Left kidney (tissue), 8 donors: Measurements from ENCODE around the gene LCE3A. TPM values are rescaled to one million over a fixed set of nuclear protein-coding genes. Genes with fewer than 3 reads are reported as not detected.
A peak's percentile ranks its signal among the peaks of the same experiment; 100 is the strongest.
"Not testable (repeated sequence)": the region's sequence is repeated elsewhere in the genome, so short reads cannot be mapped to it uniquely, and the experiment has no call there.

Experiments
- DNase-seq: peaks from one replicate; pipeline ENCODE4 v3.0.0-alpha.2; 2013
- long read RNA-seq, 8 donors: transcript quantifications; one replicate each; lab custom pipeline, GENCODE V29; 2026
- polyA plus RNA-seq: library from polyadenylated mRNA; unstranded; fragments of 120-200 nt; gene quantifications from one replicate; pipeline ENCODE4 v1.2.1, GENCODE V29; 2013; ENCODE audit not compliant: insufficient read length

The LCE3A gene, protein sequence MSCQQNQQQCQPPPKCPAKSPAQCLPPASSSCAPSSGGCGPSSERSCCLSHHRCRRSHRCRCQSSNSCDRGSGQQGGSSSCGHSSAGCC
- polyA plus RNA-seq, result not detected
- long read RNA-seq, donor 1, result 0 reads
- long read RNA-seq, donor 2, result 0 reads
- long read RNA-seq, donor 3, result 0 reads
- long read RNA-seq, donor 4, result 0 reads
- long read RNA-seq, donor 5, result 0 reads
- long read RNA-seq, donor 6, result 0 reads
- long read RNA-seq, donor 7, result 0 reads
- long read RNA-seq, donor 8, result 0 reads

DNA sequence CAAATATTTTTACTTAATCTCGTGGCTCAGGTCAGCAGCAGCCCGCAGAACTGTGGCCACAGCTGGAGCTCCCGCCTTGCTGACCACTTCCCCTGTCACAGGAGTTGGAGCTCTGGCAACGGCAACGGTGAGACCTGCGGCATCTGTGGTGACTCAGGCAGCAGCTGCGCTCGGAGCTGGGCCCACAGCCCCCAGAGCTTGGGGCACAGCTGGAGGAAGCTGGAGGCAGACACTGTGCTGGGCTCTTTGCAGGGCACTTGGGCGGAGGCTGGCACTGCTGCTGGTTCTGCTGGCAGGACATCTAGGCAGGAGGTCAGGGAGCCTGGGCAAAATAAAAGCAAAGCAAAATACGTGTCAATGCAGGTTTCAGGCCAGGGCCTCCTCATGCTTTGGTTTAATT lies at the start of gene LCE3A:
Gene LCE3A (minus strand): TSS at position 301 of the 400 bp plus-strand sequence. CDS start 0 bp downstream, at position 301.
- DNase-seq, result no peak

DNA sequence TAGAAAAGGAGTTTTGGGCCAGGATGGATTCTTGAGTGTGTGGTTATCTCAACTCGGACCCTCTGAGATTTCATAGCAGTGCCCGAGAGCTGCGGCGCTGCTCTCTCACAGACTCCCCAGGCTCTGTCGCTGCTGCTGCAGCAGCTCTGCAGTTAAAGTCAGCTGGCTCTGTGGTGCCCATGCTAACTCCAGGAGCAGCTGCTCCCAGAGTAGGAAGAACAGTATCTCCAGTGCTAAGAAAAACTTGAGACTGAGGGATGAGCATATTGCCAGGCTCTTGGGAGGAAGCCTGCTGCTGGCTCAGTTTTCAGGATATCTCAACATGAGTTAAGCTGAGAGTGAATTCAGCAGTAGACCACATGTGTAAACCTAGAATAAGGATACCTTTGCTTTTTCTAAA lies 44.7 kb upstream of the LCE3A start:
- no peak for DNase-seq

- not testable (repeated sequence) for DNase-seq
These were observed 43.3 kb upstream of the LCE3A start for GRCh38 chr1:152666171-152666570.

DNA sequence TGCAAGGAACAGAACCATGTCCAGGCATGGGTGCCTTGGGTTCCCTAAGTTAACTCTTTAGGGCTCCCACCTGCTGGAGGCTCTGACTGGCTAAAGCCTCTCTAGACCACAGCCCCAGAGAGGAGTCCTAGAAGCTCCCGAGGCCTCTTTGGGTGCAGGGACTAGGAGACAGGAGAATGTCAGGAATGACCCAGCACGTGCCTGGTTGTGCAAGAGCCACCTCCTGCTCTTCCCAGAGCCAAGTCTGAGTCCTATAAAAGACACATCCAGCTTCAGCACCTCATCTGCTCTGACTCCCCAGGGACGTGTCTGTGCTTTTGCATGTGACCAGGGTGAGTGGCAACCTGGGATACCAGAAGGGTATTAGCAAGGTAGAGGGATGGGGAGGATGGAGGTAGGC lies 40.2 kb upstream of the LCE3A start, which contains the start of gene LCE2D:
Gene LCE2D (plus strand): TSS at position 283 of the 400 bp plus-strand sequence. CDS start 726 bp downstream, outside the sequence.
- no peak for DNase-seq

- DNase-seq, result no peak
These were observed 35.7 kb upstream of the LCE3A start for GRCh38 chr1:152658649-152659048.

DNA sequence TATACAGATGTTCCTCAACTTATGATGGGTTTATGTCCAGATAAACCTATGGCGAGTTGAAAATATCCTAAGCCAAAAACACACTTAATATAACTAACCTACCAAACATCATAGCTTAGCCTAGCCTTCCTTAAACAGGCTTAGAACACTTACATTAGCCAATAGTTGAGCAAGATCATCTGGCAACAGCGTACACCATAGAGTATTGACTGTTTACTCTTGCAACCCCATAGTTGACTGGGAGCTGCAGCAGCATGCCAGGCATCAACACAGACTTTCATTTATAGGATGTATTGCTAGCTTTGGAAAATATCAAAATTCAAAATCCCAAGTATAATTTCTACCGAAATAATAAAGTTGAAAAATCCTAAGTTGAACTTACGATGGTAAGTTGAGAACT lies 34.8 kb upstream of the LCE3A start:
- no peak for DNase-seq

GRCh38 chr1:152656459-152656858 lies 33.6 kb upstream of the LCE3A start:
- no peak for DNase-seq

DNA sequence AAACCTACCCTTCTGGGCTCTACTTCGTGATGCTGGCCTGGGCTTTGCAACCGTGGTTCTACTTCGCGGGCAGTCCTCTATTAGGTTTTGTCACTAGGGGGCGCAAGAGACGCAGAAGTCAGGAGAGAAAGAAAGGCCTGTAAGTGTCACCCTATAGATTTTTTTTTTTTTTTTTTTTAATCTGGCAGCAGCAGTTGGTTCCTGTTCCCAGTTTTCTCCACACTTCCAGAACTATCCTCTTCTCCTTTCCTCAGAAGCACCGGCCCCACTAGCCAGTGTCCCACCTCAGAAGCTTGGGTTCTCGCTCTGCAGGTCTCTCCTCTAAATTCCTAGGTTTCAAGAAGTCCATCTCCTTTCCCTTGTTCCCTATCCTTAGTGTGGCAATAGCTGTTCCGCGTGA lies 31.2 kb upstream of the LCE3A start:
- DNase-seq, result peak; percentile 59

GRCh38 chr1:152646656-152647055 lies 23.8 kb upstream of the LCE3A start:
- no peak for DNase-seq

GRCh38 chr1:152645146-152645545 lies 22.2 kb upstream of the LCE3A start:
- DNase-seq, result no peak

- no peak for DNase-seq
These were observed 21.0 kb upstream of the LCE3A start for GRCh38 chr1:152643945-152644344.

- no peak for DNase-seq
These were observed 17.4 kb upstream of the LCE3A start for GRCh38 chr1:152640351-152640750.

- no peak for DNase-seq
These were observed 7.7 kb upstream of the LCE3A start for GRCh38 chr1:152630596-152630995.

DNA sequence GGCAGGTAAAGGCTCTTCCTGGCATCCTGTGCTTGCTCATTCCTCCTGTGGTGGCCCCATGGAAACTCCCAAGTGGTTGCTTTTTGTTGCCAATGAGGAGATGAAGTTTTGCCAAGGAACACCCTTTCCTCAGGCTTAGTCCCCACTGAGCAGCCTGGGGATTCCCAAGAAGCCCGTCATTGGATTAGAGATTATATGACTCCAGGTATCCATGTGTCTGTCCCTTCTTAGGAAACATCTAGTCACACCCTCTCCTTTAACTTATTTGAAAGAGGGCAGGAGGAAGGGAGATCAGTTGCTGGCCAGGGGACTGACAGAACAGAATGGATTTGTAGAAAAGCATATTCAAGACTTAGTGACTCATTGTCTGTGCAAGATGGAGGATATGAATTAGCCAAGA lies 3.8 kb upstream of the LCE3A start:
- no peak for DNase-seq

DNA sequence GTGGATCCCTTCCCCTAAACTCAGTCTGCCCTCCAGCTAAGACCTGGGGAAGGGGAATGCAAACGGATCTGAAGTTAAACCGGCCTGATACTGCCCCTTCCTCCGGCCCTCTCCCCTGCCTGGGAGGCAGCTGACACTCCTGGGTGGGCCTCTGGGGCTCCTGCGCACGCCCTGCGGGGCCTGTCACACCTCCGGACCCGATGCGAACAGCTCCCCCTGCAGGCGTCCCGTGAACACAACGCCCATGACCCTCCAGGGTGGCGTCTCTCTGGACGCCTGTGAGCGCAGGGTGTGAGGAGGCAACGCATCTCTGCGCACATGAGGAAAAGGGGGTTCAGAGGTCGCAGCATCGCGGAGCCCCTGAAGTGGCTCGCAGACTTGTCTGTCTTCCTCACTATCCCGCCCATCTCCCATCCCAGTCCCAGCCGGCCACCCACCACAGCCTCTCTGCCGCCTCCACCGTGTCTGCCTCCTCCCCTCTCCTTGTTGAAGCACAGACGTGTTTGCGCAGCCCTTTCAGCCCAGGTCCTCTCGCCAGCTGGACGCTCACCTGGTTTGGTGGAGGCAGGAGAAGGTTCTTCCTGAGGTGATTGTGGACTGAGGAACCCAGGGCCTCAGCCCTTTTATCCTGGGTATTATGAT lies 421 bp upstream of the LCE3A start:
- no peak for DNase-seq

DNA sequence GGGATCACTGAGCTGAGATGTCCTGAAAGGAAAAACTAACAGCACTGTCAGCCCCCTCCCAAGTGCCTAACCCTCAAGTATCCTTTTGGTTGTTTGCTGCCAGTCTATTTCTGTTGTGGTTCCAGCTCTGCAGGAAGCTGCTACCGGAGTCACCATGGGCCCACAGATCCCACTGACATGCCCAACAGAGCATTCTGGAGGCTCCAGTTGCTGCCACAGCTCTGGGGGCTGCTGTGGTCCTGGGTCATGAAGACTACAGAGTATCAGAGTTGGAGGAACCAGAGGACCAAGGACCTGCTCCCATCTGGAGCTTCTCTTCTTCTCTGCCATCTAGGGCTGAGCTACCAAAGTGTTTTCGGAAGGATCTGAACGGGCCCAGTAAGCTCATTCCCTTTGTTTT lies 910 bp downstream of the LCE3A start:
- no peak for DNase-seq

GRCh38 chr1:152613511-152613910 lies 9.4 kb downstream of the LCE3A start, which contains the start of gene LCE3B:
Gene LCE3B (plus strand): TSS chr1:152613811. CDS start chr1:152613811, 0 bp downstream.
- DNase-seq, result no peak

DNA sequence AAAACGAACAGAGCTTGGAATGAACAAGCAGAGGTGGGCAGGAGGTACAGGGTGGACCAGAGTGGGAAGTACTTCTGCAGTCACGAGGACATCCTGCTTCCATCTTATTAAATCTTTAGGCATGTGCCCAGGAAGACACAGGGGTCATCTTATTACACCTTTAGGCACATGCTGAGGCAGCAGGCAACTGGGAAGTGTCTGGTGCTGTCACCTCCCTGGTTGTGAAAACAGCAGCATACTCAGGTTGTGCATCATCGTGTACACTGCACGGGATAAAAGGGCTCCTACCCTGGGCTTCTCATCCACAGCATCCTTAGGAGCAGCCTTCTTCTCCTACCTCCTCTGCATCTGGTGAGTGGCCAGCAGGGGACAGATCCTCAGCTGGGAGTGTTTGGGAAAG lies 23.0 kb downstream of the LCE3A start, which contains the start of gene LCE3C:
Gene LCE3C (plus strand): TSS at position 301 of the 400 bp plus-strand sequence. CDS start 498 bp downstream, outside the sequence.
- no peak for DNase-seq

DNA sequence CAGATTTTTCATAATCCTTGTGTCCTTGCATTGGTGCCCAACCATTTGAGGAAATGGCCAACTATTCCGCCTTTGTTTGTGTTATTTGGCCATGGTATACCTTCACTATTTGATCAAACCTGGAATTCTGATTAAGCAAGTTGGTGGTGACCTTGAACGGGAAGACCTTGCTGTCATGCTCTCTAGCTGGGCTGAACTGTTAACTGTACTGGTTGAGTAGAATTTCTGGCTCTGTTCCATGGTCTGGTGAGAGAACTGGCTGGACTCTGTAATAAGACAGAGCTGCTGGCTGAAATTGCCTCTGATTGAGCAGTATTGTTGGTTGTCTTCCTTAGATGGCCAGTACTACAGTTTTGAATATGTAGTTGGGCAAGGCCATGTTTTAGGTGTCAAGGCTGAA lies 25.9 kb downstream of the LCE3A start:
- DNase-seq, result no peak

DNA sequence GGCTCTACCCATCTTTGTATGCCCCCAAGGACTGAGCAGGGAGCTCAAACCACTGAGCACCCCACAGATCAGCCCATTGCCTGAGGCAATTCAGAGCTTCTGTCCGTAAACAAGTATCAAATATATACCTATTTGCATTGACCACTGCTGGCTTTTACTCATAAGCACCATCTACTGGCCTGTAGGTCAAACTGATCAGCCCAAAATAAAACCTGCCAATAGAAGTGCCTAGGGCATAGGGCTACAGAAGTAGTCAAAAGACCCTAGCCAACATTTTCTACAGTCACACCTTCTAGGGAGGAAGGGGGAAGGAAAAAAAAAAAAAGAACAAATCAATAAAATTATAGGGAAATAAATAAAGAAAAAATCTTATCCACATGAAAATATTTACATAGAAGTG lies 37.3 kb downstream of the LCE3A start:
- no peak for DNase-seq

DNA sequence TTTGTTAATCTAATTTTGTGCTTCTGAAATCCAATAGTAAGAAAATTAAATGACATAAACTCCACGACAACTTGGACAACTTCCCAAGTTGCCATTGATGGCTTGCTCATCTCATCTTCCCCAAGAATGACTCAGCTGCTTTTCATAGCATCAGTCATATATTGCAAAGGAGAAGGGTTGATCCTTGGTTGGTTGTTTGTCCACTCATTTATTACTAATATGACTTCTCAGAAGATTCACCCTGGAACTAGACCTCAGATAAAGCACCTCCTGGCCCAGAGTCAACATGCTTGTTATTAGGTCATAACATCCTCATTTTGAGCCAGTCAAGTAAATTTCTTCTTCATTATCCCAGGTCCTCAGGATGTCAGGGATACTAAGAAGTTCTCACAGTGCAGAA lies 40.3 kb downstream of the LCE3A start:
- no peak for DNase-seq

GRCh38 chr1:152580433-152580832 lies 42.5 kb downstream of the LCE3A start, which contains the start of gene LCE3D:
Gene LCE3D (minus strand): TSS chr1:152580516. CDS start chr1:152579936, 580 bp downstream.
- no peak for DNase-seq

DNA sequence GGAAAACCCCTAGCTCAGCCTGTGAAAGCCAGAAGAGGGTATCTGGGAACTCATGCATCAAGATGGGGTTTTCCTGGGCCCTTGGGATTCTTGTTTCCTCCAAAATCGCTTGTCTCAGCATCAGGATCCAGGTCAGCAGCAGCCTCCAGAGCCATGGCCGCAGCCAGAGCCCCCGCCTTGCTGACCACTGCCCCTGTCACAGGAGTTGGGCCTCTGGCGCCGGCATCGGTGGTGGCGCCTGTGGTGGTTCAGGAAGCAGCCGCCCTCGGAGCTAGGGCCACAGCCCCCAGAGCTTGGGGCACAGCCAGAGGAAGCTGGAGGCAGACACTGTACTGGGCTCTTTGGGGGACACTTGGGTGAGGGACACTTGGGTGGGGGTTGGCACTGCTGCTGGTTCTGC lies 43.4 kb downstream of the LCE3A start:
- not testable (repeated sequence) for DNase-seq

GRCh38 chr1:152577168-152577567 lies 45.7 kb downstream of the LCE3A start:
- no peak for DNase-seq
